GM21526 (cell line): ENCODE measurements around the gene EOLA1.

ENCODE experiments used
- ATAC-seq: cut with Tn5 transposase; IDR thresholded peaks from one replicate; pipeline ENCODE4 v1.9.1; 2021; ENCODE audit warnings: moderate library complexity; ENCODE audit not compliant: unreplicated experiment, low FRiP score

EOLA1 gene

GRCh38 chrX:149540621-149541520 lies at the start of gene EOLA1:
Gene EOLA1 (plus strand): TSS chrX:149541012. CDS start chrX:149545631, 4,619 bp downstream.
- ATAC-seq = peak; percentile 66

- no peak for ATAC-seq
Measured at GRCh38 chrX:149491812-149492211, 49.0 kb upstream of the EOLA1 start.

- ATAC-seq = no peak
Measured at GRCh38 chrX:149493567-149494562, 46.9 kb upstream of the EOLA1 start.

GRCh38 chrX:149494844-149495565 lies 45.8 kb upstream of the EOLA1 start:
- no peak for ATAC-seq

GRCh38 chrX:149495573-149496071 lies 45.2 kb upstream of the EOLA1 start:
- ATAC-seq = no peak

GRCh38 chrX:149497054-149497453 lies 43.8 kb upstream of the EOLA1 start:
- no peak for ATAC-seq

GRCh38 chrX:149497626-149498025 lies 43.2 kb upstream of the EOLA1 start:
- ATAC-seq = no peak

GRCh38 chrX:149498767-149499166 lies 42.0 kb upstream of the EOLA1 start:
- ATAC-seq = no peak

GRCh38 chrX:149499766-149500165 lies 41.0 kb upstream of the EOLA1 start:
- ATAC-seq = no peak

GRCh38 chrX:149502923-149503322 lies 37.9 kb upstream of the EOLA1 start:
- ATAC-seq = peak; percentile 24

- peak; percentile 70 for ATAC-seq
Measured at GRCh38 chrX:149503446-149503845, 37.4 kb upstream of the EOLA1 start.

- ATAC-seq = peak; percentile 35
Measured at GRCh38 chrX:149504226-149504914, 36.4 kb upstream of the EOLA1 start.

GRCh38 chrX:149504915-149505651 lies 35.7 kb upstream of the EOLA1 start, which contains the start of gene IDS:
Gene IDS (minus strand): TSS chrX:149505306. CDS start chrX:149505137, 169 bp downstream.
- peak; percentile 65 for ATAC-seq

GRCh38 chrX:149505671-149506070 lies 35.1 kb upstream of the EOLA1 start:
- ATAC-seq = no peak

GRCh38 chrX:149506349-149506748 lies 34.5 kb upstream of the EOLA1 start:
- ATAC-seq = no peak

- ATAC-seq = no peak
Measured at GRCh38 chrX:149508467-149508866, 32.3 kb upstream of the EOLA1 start.

GRCh38 chrX:149510386-149510785 lies 30.4 kb upstream of the EOLA1 start:
- no peak for ATAC-seq

- ATAC-seq = no peak
Measured at GRCh38 chrX:149511081-149511480, 29.7 kb upstream of the EOLA1 start.
